Measurements from ENCODE around the gene CD96.

DNA sequence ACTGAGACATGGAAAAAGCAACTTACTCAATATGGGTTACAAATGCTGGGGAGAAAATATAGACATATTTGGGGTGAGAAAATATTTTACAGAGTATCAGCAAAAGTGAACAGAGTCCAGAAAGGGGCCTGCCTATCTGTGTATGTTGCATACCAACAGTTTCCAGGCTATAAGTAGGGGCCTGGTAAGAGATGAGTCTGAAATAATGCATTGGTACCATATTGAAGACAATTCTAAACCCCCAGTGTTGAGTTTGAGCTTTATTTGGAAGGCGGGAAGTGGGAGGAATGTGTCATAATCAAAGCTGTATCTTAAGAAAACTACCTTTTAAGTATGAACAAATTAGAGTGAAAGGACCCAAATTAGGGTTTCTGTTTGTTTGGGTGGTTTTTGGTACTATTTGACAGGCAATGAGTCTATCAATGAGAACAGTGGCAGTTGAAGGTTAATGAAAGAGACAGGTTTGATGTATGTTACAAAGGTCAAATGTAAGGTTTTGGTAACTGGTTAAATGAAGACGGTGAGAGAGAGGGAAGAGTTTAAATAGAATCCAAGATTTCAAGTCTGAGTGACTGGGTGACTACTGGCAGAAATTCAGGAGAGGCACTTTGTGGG, 159.4 kb downstream of the CD96 start:
- TF ChIP-seq POLR2A (IDR thresholded peaks at IDR 0.05; ENCODE audit: low read length) (no peak), GATA1 (IDR thresholded peaks at IDR 0.05; ENCODE audit: low read depth, low read length) (no peak)
